ENCODE results near the gene KLK6.
"Not testable (repeated sequence)": the region's sequence is repeated elsewhere in the genome, so short reads cannot be mapped to it uniquely, and the experiment has no call there.

The KLK6 gene

DNA sequence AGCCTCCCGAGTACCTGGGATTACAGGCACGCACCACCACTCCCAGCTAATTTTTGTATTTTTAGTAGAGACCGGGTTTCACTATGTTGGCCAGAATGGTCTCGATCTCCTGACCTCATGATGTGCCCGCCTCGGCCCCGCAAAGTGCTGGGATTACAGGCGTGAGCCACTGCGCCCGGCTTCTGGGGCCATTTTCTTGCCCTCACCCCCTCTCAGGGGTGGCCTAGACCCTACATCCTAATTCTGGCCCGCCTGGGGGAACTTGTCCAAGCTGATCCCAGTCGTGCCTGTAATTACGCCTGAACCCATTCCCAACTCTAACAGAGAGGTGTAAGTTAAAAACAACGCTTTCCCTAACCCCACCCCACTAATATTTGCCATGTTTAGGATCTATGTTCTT is 15.0 kb upstream of the KLK6 start:
- DNase-seq: not testable (repeated sequence)

DNA sequence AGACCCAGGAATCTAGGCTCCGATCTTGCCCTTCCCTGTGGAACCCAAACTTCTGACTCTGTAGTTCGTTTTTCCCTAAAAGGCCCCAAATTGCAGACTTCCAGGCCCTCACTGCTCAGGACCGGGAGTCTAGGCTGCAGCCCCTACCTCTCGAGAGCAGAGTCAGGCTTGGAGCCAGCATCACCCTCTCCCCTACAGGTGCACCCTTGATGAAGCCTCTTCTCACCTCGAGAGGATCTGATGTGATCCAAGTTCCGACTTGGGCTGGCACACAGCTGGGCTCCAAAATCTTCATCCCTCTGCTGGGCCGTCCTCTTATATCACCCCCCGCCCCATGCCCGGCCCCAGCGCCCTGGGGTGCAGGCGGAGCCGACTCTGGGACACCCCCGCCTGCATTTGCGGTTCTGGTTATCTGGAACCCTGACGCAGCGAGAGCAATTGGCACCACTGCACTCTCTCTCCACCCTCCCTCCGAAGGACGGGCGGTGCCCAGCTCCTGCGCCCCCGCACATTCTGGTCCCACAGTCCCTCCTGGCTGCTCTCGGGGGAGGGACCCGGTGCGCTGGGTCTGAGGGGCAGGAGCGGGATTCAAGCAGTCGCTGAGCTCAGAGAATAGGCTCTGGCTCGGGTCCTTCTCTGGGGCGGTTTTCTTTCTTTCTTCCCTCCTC is 14.4 kb upstream of the KLK6 start, which contains the start of gene KLK7:
TSS of gene KLK7 (minus strand) at position 293 of the 668 bp plus-strand sequence. CDS start 1,518 bp downstream, outside the sequence.
- no peak for DNase-seq

DNA sequence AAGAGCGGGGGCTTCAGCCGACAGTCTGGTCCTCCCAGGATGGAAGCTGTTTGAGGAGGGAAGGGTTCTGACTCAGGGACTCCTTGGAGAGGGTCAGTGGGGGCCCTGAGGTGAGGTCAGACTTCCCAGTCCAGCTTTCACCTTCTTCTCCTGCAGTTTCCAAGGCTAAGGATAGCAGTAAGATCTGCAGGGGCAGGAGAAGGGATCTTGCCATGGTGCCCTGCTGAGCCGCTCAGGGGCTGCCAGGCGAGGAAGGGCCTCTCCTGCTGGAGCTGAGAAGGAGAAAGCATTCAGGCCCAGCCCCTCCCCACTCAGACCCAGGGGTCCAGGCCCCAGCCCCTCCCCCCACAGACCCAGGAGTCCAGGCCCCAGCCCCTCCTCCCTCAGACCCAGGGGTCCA is 12.8 kb upstream of the KLK6 start:
- DNase-seq: no peak

DNA sequence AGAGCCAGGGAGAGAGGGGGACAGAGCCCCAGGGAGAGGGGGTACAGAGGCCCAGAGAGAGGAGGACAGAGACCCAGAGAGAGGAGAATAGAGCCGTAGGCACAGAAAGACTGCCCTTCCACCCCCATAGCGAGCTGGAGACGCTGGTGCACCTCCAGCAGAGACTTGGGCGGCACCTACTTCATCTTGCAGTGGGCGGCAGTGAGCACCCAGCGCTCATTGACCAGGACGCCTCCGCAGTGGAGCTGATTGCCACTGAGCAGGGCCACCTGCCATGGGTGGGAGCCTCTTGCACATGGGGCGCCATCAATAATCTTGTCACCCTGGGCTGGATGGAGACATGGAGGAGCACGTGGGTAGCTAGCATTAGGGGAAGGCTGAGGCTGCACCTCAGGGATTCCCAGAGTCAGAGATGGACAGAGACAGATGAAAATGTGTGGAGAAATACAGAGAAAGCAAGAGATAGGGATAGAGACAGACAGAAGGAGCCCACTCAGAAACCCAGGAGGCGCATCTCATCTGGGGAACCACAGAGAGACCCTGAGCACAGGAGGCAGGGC is 12.3 kb upstream of the KLK6 start:
- DNase-seq: no peak

DNA sequence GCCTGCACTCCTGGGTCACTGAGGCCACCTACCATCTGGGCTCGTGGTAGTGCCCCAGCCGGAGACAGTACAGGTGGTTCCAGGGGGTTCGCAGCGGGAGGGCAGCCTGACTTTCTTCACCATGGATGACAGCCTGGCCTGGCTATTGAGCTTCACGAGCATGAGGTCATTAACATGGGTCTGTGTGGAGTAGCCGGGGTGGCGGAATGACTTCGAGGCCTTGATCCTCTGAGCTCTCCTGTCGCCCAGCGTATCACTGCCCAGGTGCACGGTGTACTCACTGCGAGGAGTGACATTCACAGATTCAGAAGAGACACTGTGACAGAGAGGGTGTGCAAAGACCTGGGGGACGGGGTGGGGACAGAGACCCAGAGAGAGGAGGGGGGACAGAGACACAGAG is 10.8 kb upstream of the KLK6 start:
- DNase-seq: no peak

DNA sequence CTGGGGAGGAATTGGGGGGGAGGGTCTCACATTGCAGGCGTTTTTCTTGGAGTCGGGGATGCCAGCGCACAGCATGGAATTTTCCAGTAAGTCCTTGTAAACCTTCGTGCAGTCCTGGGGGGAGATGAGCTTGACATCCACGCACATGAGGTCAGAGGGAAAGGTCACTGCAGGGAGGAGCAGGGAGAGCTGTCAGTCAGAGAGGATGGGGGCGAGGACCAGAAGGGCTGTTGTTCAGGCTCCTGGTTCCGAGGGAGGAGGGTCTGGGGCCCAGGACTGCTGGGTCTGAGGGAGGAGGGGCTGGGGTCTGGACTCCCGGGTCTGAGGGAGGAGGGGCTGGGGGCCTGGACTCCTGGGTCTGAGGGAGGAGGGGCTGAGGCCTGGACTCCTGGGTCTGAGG is 10.4 kb upstream of the KLK6 start:
- no peak for DNase-seq

DNA sequence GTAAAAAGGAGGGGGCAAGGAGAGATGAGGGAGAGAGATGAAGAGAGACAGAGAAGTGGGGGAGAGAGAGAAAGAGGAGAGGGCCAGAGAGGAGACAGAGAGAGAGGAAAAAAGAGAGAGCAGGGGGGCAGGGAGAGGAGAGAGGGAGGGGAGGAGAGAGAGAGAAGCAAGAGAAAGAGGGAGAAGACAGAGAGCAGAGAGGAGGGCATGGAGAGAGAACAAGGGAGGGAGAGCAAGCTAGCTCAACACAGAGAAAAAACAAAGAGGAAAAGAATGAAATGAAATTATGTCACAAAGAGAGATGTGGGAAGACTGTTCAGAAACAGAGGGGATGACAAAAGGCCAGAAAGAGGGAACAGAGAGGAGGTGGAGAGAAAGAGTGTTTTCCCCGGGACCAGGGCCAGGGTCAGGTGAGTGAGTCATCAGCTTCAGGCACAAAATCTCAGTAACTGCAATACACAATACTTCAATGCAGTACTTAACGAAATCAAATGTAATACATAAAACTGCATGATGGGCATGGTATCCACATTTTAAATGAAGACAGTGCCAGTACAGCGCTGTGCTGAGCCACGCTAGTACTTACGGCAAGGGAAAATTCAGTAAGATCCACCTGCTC is 9.5 kb upstream of the KLK6 start:
- DNase-seq: no peak

DNA sequence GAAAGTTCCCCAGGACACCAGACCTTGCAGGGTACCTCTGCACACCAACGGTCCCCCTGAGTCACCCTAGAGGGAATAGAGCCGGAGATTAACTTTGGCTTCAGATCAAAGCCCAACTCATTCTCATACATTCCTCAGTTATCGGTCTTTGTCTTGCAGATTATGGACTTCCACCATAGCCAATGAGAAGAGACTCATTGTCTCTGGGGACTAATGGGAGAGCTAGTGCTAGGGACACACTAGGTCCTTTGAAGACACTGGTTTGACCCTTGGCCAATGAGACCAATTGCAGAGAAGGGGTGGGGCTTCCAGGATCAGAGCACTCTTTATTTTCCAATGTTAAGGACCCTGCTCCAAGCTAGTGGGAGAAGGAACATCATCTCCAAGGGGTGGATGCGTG is 8.2 kb upstream of the KLK6 start:
- no peak for DNase-seq

DNA sequence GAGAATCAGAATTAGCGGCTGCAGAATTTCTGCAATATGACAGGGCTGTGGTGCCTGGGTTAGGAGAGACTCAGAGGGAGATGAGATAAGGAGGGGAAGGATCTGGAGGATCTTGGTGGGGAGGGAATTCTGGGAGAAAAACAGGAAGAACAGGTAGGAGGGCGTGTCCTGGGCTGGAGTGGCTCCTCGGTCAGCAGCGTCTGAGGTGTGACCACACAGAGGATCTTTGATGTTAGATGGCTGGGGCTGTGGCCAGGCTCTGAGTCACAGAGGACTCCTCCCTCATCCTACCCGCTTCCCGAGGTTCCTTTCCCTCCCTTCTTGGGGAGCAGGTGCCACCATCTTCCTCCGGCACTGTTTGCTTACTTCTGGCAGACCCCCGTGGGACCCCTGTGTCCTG is 6.4 kb upstream of the KLK6 start:
- DNase-seq: no peak

DNA sequence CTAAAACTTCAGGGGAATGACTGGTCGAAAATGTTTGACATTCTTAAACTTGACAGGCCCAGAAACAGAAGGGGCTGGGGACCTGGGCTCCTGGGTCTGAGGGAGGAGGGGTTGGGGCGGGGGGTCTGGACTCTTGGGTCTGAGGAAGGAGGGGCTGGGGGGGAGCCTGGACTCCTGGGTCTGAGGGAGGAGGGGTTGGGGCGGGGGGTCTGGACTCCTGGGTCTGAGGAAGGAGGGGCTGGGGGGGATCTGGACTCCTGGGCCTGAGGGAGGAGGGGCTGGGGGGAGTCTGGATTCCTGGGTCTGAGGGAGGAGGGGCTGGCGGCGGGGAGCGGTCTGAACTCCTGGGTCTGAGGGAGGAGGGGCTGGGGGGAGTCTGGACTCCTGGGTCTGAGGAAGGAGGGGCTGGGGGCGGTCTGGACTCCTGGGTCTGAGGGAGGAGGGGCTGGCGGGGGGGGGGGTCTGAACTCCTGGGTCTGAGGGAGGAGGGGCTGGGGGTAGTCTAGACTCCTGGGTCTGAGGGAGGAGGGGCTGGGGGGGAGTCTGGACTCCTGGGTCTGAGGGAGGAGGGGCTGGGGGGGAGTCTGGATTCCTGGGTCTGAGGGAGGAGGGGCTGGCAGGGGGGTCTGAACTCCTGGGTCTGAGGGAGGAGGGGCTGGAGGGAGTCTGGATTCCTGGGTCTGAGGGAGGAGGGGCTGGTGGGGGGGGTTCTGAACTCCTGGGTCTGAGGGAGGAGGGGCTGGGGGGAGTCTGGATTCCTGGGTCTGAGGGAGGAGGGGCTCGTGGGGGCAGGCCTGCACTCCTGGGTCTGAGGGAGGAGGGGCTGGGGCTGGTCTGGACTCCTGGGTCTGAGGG is 5.5 kb upstream of the KLK6 start:
- no peak for DNase-seq

DNA sequence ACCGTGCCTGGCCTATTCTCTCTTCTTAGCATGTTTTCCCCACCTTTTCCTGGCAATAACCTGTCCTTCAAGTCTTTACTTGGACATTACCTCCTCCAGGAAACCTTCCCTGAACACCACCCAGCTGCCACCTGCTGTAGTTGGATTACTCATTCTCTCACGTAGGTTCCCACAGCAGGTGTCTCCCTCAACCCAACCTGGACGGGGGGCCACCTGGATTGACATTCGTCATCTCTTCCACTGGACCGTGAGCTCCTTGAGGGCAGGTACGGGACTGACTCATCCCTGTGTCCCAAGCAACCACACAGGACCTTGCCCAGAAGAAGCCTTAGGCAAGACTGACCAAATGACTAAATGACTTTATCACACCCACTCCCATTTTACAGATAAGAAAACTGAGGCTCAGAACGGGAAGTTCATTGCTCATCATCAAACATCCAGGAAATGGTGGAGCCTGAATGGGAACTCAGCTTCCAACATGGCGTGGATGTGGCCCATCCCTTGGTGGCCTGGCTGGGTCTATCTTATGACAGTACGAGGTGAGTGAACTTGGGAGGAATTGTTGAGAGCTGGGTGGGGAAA is 3.5 kb upstream of the KLK6 start:
- no peak for DNase-seq

DNA sequence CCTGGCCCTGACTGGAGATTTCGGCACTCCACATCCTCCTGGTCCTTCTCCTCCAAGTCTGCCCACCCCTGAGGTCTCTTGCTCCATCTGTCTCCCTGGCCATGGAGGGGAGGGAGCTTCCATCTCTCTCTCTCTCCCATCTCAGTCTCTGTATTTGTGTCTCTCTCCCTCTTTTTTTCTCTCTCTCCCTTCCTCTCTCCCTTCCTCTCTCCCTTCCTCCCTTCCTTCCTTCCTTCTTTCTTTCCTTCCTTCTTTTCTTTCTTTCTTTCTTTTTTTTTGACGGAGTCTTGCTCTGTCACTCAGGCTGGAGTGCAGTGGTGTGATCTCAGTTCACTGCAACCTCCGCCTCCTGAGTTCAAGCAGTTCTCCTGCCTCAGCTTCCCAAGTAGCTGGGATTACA is 419 bp upstream of the KLK6 start:
- not testable (repeated sequence) for DNase-seq

DNA sequence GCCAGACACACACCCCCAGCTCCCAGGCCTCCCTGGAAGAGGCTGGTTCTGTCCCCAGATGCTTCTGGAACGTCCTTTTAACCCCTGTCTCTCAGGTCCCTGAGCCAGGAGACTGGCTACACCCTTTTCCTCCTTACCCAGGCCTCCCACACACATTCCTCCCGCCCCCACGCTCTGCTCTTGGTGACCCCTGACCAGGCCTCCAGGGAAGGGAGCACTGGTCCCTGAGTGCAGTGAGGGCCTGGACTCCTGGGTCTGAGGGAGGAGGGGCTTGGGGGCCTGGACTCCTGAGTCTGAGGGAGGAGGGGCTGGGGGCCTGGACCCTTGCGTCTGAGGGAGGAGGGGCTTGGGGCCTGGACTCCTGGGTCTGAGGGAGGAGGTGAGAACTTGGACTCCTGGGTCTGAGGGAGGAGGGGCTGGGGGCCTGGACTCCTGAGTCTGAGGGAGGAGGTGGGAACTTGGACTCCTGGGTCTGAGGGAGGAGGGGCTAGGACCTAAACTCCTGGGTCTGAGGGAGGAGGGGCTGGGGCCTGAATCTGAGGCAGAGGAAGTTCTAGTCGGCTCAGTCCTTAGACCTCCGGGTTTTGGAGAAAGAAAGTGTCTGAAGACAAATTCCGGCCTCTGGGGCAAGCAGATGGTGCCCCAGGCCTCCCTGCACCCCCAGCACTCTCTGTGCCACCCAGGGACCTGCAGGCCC is 527 bp downstream of the KLK6 start:
- no peak for DNase-seq

DNA sequence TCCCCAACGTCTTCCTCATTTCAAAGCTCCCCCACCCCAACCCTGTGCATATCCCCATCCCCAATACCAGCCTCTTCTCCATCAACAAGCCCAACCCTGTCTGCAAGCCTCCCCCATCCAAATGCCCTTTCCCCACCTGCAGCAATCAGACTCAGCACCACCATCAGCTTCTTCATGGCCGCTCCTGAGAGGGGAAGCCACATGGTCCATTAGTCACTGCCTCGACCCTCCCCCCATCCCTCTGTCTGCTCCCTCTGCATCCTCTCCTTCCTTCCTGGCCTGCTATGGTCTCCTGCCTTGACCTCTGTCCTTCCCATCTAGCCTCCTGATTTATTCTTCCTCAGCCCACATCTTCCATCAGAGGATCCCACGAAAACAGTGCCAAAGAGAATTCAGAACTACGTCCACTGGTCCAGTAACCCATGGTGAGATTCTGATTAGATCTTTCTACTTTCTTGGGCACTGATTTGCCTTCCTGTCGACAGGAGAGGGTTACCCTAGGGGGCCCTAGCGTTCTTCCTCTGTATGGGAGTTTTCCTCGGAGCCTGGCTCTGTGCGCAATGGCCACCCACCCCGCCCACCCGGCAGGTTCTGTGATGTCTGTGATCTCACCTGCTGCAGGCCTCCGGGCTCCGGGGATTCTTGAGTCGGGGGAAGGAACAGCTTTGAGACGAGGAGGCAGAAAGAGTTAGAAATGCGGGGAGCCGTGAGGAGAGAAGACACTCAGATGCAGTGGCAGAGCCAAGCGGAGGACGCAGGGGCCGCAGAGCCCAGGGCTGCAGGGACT is 1.3 kb downstream of the KLK6 start:
- no peak for DNase-seq

DNA sequence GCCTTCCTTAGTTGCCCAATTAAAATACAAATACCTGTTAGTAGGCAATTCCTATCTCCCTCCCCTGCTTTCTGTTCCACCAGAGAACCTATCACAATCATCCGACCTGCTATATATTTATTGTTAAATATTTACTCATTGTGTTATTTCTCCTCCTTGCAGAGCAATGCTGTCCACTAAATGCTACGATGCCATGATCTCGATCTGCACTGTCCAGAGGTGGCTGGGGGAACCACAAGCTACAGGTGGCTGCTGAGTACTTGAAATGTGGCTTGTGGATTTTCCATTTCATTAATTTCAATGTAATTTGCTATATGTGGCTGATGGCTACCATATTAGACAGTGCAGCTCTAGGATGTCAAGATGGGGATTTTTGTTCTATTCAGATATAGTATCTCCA is 5.1 kb downstream of the KLK6 start:
- no peak for DNase-seq

DNA sequence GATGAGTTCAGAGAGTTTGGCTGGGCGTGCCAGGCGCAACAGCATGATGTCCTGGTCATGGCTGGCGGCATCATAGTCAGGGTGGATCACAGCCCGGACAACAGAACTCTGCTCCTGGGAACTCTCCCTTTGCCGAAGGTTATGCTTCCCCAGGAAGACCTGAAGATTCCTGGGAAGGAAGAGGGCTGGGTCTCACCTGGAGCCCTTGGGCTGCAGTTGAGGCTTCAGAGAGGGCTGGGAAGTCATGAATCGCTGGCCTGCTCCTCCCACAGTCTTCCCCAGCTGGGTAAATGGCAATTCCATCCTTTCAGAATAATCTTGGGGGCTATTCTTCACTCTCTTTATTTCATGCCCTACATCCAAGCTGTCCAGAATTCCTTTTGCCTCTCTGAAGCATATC is 6.0 kb downstream of the KLK6 start:
- DNase-seq: no peak

DNA sequence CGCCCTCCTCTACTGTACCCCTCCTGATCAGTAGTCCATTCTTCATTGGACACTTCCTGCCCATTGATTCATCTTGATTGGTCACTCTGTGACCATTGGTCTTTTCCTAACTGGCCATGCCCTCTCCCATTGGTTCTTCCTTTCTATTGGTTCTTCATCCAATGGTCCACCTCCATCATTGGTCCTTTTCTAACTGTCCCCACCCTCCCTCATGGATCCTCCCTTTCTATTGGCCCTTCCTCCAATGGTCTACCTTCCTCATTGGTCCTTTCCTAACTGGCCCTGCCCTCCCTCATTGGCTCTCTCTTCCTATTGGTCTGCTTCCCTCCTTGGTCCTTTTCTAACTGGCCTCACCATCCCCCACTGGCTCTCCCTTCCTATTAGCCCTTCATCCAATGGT is 7.1 kb downstream of the KLK6 start:
- DNase-seq: no peak

DNA sequence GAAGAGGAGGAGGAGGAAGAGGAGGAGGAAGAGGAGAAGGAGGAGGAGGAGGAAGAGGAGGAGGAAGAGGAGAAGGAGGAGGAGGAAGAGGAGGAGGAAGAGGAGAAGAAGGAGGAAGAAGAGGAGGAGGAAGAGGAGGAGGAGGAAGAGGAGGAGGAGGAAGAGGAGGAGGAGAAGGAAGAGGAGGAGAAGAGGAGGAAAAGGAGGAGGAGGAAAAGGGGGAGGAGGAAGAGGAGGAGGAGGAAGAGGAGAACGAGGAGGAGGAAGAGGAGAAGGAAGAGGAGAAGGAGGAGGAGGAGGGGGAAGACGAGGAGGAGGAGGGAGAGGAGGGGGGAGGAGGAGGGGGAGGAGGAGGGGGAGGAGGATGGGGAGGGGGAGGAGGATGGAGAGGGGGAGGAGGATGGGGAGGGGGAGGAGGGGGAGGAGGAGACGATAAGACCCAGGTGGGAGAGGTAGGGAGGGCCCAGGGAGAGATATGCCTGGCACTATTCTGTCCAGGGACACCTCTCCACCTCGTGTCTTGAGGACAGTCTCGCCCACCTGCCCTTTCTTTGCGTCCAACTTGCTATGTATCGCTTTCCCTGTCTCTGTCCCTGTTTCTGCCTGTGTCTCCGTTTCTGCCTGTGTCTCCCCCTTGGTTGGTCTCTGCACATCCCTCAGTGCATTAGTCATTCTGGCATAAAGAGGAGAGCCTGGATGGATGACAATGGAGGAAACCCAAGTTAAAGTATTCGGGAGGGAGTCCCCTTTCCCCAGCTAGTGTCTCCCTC is 9.5 kb downstream of the KLK6 start:
- no peak for DNase-seq

DNA sequence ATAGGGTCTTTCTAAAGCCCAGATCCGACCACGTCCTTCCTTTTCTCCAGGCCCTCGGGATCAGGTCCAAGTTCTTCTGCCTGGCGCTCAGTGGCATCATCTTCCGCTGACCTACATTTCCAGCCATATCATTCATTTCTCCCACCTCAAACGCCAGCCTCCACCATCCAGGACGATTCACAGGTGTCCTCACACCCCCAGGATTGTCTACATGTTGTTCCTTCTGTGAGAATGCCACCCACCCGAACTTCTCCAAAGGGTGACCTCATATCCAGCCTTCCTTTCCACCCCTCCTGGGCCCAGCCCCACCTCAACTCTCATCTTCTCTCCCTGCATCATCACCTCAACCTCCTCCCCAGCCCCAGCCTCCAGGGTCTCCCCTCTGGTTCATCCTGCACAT is 11.8 kb downstream of the KLK6 start:
- DNase-seq: no peak

DNA sequence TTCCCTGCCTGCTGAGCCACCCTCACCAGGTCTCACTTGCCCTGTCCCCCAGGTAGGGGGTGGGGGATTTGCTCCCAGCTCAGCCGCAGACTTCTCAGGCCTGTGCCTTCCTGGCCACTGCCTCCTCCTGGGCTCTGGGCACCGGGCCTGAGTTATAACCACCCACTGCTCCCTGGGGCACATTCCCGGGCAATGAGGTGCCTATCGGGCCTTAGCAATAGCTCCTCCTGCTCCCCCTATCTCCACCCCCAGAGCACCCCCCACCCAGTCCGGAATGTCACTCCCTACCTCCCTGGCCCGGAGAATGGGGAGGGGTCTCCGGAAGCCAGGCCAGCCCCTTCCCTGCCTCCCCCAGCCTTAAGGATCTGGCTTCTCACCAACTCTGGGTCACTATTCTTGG is 16.5 kb downstream of the KLK6 start, which contains the start of gene KLK5:
TSS of gene KLK5 (minus strand) at position 129 of the 400 bp plus-strand sequence. CDS start 381 bp downstream, outside the sequence.
- no peak for DNase-seq

DNA sequence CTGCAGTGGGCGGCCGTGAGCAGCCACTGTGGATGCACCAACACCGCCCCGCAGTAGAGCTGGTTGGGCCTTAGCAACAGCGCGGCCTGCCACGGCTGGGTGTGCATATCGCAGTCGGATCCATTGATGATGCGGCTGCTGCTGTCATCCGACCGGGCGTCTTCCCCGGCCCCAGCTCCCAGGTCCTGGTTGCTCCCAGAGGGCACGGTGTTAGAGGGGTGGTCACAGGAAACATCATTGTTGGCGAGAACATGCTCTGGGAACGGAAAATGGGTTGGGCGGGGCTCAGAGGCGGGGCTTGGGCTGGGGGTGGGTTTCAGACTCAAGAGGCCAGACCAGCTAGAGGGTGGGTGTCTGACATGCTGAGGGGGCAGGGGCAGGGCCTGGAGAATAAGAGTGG is 19.5 kb downstream of the KLK6 start:
- no peak for DNase-seq

Data from NK-92 treated with Interleukin-12 subunit alpha and Interleukin-12 subunit beta, amount 100 ng/mL, for 24 hours (cell line).